Cardiac muscle cell (in vitro differentiated cells and primary cell): ENCODE results near the gene DLGAP1. TPM values are rescaled to one million over a fixed set of nuclear protein-coding genes. Genes with fewer than 3 reads are reported as not detected.

Experiments
- DNase-seq, 2 donors: peaks; one replicate each; pipeline versions ENCODE4 v3.0.0 to v3.0.0-alpha.2; 2010 to 2017; ENCODE audit warnings: low read depth in 1 of 2, low spot score in 1 of 2
- H3K27ac ChIP-seq: fragments of 200-600 bp; sonication (generic); 2 replicates; pipeline ENCODE4 v1.5.1; 2016
- H3K27me3 ChIP-seq: fragments of 200-600 bp; sonication (generic); 2 replicates; pipeline ENCODE4 v1.6.0; 2016; ENCODE audit warnings: control low read depth
- H3K36me3 ChIP-seq: fragments of 200-600 bp; sonication (generic); 2 replicates; pipeline ENCODE4 v1.5.1; 2016; ENCODE audit warnings: control low read depth
- H3K4me1 ChIP-seq: fragments of 200-600 bp; sonication (generic); 2 replicates; pipeline ENCODE4 v1.8.1; 2017; ENCODE audit warnings: low read depth, mild to moderate bottlenecking, mixed run types
- H3K4me3 ChIP-seq: fragments of 200-600 bp; sonication (generic); 2 replicates; pipeline ENCODE4 v1.5.1; 2016; ENCODE audit warnings: mild to moderate bottlenecking
- H3K9me3 ChIP-seq: fragments of 200-600 bp; sonication (generic); 2 replicates; pipeline ENCODE4 v1.5.1; 2017; ENCODE audit warnings: low read depth, mild to moderate bottlenecking, control low read depth
- polyA plus RNA-seq: library from polyadenylated mRNA; unstranded; fragments of >200 nt; fragmentation: Nextera tagmentation; extraction: Ambion mirVana; gene quantifications from 2 replicates; pipeline ENCODE4 v1.2.1, GENCODE V29; 2016
- total RNA-seq: library from RNA; depleted of rRNA; stranded (reverse); fragments of >200 nt; gene quantifications from 2 replicates; pipeline ENCODE4 v1.2.3, GENCODE V29; 2016
- TF ChIP-seq, protein P1 (sequence below): IDR thresholded peaks from 2 replicates; pipeline ENCODE4 v1.5.1; 2012; ENCODE audit warnings: low read depth, mild to moderate bottlenecking, low read length

DLGAP1 gene
- total and polyA plus RNA-seq, 2 experiments from 2014 or later, result 2.5 to 7.9 TPM

DNA sequence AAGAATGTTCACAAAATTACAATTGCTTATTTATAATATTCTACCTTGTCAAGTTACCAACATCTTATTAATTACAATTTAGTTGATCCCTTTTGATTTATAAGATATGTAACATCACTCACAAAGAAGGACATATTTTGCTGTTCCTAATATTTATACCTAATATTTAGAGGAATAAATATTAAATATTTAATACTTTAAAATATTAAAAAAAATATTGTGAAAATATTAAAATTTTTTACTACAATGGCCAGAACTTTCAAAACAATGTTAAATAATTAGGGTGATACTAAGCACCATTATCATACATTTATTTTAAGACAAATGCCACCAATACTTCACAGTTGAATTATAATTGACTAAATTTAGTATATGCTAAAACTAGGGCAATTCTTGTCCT, 254.7 kb downstream of the DLGAP1 start:
- Histone ChIP-seq H3K9me3 (no peaks in the 10 kb centered on the region), H3K4me1 (no peaks in the 10 kb centered on the region), H3K27me3 (no peaks in the 10 kb centered on the region), H3K27ac (no peak overlapping the region), H3K4me3 (no peak overlapping the region), H3K36me3 (no peaks in the 10 kb centered on the region)
- DNase-seq, result no peak
- TF ChIP-seq, protein P1, sequence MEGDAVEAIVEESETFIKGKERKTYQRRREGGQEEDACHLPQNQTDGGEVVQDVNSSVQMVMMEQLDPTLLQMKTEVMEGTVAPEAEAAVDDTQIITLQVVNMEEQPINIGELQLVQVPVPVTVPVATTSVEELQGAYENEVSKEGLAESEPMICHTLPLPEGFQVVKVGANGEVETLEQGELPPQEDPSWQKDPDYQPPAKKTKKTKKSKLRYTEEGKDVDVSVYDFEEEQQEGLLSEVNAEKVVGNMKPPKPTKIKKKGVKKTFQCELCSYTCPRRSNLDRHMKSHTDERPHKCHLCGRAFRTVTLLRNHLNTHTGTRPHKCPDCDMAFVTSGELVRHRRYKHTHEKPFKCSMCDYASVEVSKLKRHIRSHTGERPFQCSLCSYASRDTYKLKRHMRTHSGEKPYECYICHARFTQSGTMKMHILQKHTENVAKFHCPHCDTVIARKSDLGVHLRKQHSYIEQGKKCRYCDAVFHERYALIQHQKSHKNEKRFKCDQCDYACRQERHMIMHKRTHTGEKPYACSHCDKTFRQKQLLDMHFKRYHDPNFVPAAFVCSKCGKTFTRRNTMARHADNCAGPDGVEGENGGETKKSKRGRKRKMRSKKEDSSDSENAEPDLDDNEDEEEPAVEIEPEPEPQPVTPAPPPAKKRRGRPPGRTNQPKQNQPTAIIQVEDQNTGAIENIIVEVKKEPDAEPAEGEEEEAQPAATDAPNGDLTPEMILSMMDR, result no peak

DNA sequence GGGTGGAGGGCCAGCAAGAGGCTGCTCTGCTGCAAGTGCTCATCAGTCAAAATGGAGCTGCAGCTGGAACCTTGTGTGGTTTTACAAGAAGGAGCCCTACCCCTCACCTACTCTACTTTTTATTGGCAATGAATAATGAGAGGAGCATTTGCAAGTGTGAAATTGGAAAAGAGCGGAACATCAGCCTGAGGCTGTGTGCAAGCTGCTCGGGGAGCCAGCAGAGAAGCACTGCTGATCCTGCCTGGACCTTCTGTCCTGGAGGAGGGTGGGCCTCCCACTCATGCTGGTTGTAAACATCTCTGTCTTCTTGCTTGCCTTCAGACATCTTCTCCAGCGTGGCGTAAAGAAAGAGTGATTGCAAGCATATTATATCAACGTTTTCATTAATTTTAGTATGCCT, 256.2 kb downstream of the DLGAP1 start:
- no peak for DNase-seq
- H3K4me3 ChIP-seq, result no peak overlapping the region
- H3K27ac ChIP-seq, result no peak overlapping the region
- no peaks in the 10 kb centered on the region for H3K27me3 ChIP-seq
- TF ChIP-seq, protein P1, result no peak
- no peaks in the 10 kb centered on the region for H3K4me1 ChIP-seq
- H3K9me3 ChIP-seq, result no peaks in the 10 kb centered on the region
- no peaks in the 10 kb centered on the region for H3K36me3 ChIP-seq

DNA sequence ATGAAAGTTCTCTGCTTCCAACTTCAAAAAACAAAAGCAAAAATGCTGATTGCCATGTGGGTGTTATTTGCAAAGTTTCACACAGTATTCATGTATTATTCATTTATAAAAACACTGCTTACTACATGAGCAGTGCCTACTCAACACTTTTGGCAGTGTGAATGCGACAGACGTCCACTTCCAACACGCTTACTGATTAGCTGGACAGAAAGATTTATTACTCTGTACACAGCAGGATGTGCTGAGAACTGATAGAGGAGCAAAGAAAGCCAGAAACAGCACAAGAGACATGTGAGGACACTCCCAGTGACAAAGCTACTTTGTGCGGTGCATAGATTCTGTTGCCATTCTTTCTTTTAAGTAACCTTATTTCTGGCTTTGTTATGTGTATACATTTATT, 258.8 kb downstream of the DLGAP1 start:
- H3K36me3 ChIP-seq, result no peaks in the 10 kb centered on the region
- H3K4me3 ChIP-seq, result no peak overlapping the region
- H3K27me3 ChIP-seq, result no peaks in the 10 kb centered on the region
- H3K4me1 ChIP-seq, result no peaks in the 10 kb centered on the region
- H3K27ac ChIP-seq, result no peak overlapping the region
- no peaks in the 10 kb centered on the region for H3K9me3 ChIP-seq
- peak in 1 of 2 donors; percentile 27 for DNase-seq
- TF ChIP-seq, protein P1, result no peak

DNA sequence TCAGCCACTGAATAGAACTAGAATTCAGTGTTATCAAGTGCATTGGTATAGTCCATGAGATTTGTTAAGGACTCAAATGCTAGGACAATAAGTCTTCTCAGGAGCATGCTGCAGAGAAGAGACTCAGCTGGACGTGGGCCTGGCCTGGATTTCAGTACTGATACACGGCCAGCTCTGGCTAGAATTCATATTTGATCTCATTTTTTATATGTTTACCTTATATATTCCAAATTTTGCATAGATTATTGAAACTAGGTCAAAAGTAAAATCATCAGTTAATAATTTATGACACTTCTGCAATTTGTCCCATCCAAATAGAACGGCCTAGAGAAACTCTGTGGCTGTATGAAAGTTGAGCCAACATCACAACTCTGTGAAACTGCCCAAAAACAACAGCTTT, 262.0 kb downstream of the DLGAP1 start:
- Histone ChIP-seq H3K27me3 (no peaks in the 10 kb centered on the region), H3K4me3 (no peak overlapping the region), H3K9me3 (no peaks in the 10 kb centered on the region), H3K4me1 (no peaks in the 10 kb centered on the region), H3K27ac (no peak overlapping the region), H3K36me3 (no peaks in the 10 kb centered on the region)
- TF ChIP-seq, protein P1, result no peak
- DNase-seq, result no peak

DNA sequence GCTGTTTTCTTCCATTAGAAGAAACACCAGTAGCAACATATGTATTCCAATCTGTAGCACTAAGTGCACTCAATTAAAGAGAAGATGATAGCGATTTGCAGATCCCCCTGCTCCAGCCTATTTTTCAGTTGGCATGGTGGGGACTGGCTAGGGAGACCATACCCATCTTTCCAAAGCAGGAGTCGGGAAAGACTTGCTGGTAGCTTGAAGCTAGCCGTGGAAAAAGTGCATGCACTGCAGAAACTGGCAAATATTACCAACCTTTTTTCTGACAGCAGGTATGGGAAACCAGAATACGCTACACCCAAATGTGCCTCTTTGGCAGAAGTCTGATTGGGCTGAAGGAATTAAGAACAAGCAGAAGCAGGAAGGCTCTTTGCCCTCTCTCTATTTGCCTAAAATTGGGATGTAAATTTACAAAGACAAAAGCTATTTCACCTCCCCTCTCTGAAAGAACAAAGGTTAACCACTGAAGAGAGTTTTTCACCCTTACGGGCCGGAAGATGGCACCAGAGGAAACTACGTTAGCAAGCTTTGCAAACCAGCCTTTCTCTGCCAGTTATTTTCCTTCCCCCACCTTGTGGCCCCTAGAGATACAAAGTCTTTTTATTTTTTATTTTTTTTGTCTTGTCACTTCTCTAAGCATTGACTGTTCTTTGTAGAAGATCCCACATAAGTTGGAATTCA, 273.1 kb downstream of the DLGAP1 start:
- H3K9me3 ChIP-seq, result no peaks in the 10 kb centered on the region
- no peak overlapping the region for H3K27ac ChIP-seq
- DNase-seq, result peak in 1 of 2 donors; percentile 38

More for the DNA sequence above, 273.1 kb downstream of the DLGAP1 start:
- TF ChIP-seq, protein P1, result no peak
- Histone ChIP-seq H3K4me3 (no peak overlapping the region), H3K4me1 (no peaks in the 10 kb centered on the region), H3K27me3 (no peaks in the 10 kb centered on the region), H3K36me3 (no peaks in the 10 kb centered on the region)
